Left lobe of liver (tissue), 2 donors: ENCODE data around the gene MINDY4. TPM values are rescaled to one million over a fixed set of nuclear protein-coding genes. Genes with fewer than 3 reads are reported as not detected.

Experiments
- ATAC-seq: fragments of 200-7000 bp; cut with Tn5 transposase; one replicate; pipeline ENCODE4 v1.9.1; 2020; ENCODE audit warnings: mild to moderate bottlenecking, moderate library complexity
- DNase-seq: peaks from one replicate; pipeline ENCODE4 v3.0.0-alpha.2; 2020; ENCODE audit warnings: low spot score
- total RNA-seq: library from RNA; stranded (reverse); gene quantifications from one replicate; pipeline ENCODE4 v1.2.1, GENCODE V29; 2021
- donor health status: DM: no; HTN: no; CAD: no; lungs with moderate emphysema.
- donor health status: DM: no; HTN: yes; CAD: no.

The MINDY4 gene
- total RNA-seq, 1 donor from 2014 or later: 2.3 TPM

GRCh38 chr7:30937416-30937815 is 166.2 kb downstream of the MINDY4 start:
- DNase-seq: no peak
- no peak for ATAC-seq

GRCh38 chr7:30938435-30939316 is 167.5 kb downstream of the MINDY4 start:
- peak; percentile 100 for ATAC-seq

GRCh38 chr7:30941582-30942323 is 170.5 kb downstream of the MINDY4 start:
- no peak for ATAC-seq
- DNase-seq: no peak

More at GRCh38 chr7:30938435-30939316, 167.5 kb downstream of the MINDY4 start:
- peak; percentile 87 for DNase-seq

Other genes starting within 250 kb of the MINDY4 start
- gene GARS1, start 176.5 kb upstream of the MINDY4 start, total RNA-seq: 37.0 TPM
- not detected for gene CRHR2, start 89.0 kb upstream of the MINDY4 start, total RNA-seq
- gene INMT, start 19.3 kb upstream of the MINDY4 start, total RNA-seq: 21.5 TPM
- 16.6 TPM for gene AQP1, start 140.4 kb downstream of the MINDY4 start, total RNA-seq
- 0.83 TPM for gene GHRHR, start 192.5 kb downstream of the MINDY4 start, total RNA-seq